CD4-positive, alpha-beta memory T cell (primary cell): ENCODE results near the gene APBB2. TPM values are rescaled to one million over a fixed set of nuclear protein-coding genes. Genes with fewer than 3 reads are reported as not detected.
"Not testable (repeated sequence)": the region's sequence is repeated elsewhere in the genome, so short reads cannot be mapped to it uniquely, and the experiment has no call there.

Experiments used
- CTCF ChIA-PET: fragments of 350-600 bp; sonication (Branson Sonifier 250); formaldehyde crosslinking; loops from one replicate; lab custom pipeline; 2021; ENCODE audit warnings: inconsistent platforms; ENCODE audit not compliant: partially characterized antibody; lab: Charles Lee
- POLR2A ChIA-PET: fragments of 350-600 bp; sonication (Branson Sonifier 250); formaldehyde crosslinking; loops from one replicate; lab custom pipeline; 2021; ENCODE audit not compliant: partially characterized antibody; lab: Charles Lee
- DNase-seq, 5 donors: peaks; one replicate each; pipeline versions ENCODE4 v3.0.0 to v3.0.0-alpha.2; 2020 to 2022; ENCODE audit warnings: mixed read lengths in 1 of 5
- H3K27ac ChIP-seq: one replicate; pipeline ENCODE4 v1.7.0; 2013; ENCODE audit warnings: low read depth, low read length
- H3K27me3 ChIP-seq: 2 replicates; pipeline ENCODE4 v1.7.0; 2013; ENCODE audit warnings: mild to moderate bottlenecking, low read length, moderate library complexity; ENCODE audit not compliant: insufficient read depth
- H3K36me3 ChIP-seq: 2 replicates; pipeline ENCODE4 v1.7.0; 2013; ENCODE audit warnings: mild to moderate bottlenecking, low read length, moderate library complexity; ENCODE audit not compliant: insufficient read depth
- H3K4me1 ChIP-seq: 2 replicates; pipeline ENCODE4 v1.7.0; 2013; ENCODE audit warnings: mild to moderate bottlenecking, low read length, moderate library complexity; ENCODE audit not compliant: insufficient read depth
- H3K4me3 ChIP-seq, 2 donors: one replicate each; pipeline ENCODE4 v1.7.0; 2013; ENCODE audit warnings: low read length in 2 of 2, mild to moderate bottlenecking in 1 of 2
- H3K9me3 ChIP-seq, 2 donors: one replicate each; pipeline ENCODE4 v1.7.0; 2013; ENCODE audit warnings: low read length in 2 of 2, control low read depth in 1 of 2; ENCODE audit not compliant: control insufficient read depth in 1 of 2
- H3K27ac Mint-ChIP-seq, 7 donors: one replicate each; pipeline ENCODE4 v1.8.0; 2020 to 2021; ENCODE audit warnings: mixed read lengths in 7 of 7, mild to moderate bottlenecking in 6 of 7, inconsistent platforms in 3 of 7, moderate library complexity in 3 of 7
- H3K27me3 Mint-ChIP-seq, 2 donors: one replicate each; pipeline ENCODE4 v1.8.0; 2020 to 2021; ENCODE audit warnings: mixed read lengths in 2 of 2
- H3K36me3 Mint-ChIP-seq, 2 donors: one replicate each; pipeline ENCODE4 v1.8.0; 2020 to 2021; ENCODE audit warnings: mixed read lengths in 2 of 2, inconsistent platforms in 1 of 2, mild to moderate bottlenecking in 1 of 2
- H3K4me1 Mint-ChIP-seq, 4 donors: one replicate each; pipeline ENCODE4 v1.8.0; 2020 to 2021; ENCODE audit warnings: mixed read lengths in 4 of 4, mild to moderate bottlenecking in 1 of 4
- H3K4me3 Mint-ChIP-seq, 8 donors: one replicate each; pipeline ENCODE4 v1.8.0; 2020 to 2021; ENCODE audit warnings: mixed read lengths in 8 of 8, mild to moderate bottlenecking in 7 of 8, moderate library complexity in 6 of 8, inconsistent platforms in 3 of 8
- H3K9me3 Mint-ChIP-seq, 8 donors: one replicate each; pipeline ENCODE4 v1.8.0; 2020 to 2021; ENCODE audit warnings: mixed read lengths in 8 of 8, mild to moderate bottlenecking in 5 of 8, inconsistent platforms in 3 of 8, moderate library complexity in 1 of 8
- intact Hi-C: fragments of 100-400 bp; cut with micrococcal nuclease; formaldehyde crosslinking; loops from one replicate; pipeline ENCODE4 v1.15.1; 2023
- polyA plus RNA-seq, 2 donors: library from polyadenylated mRNA; unstranded; fragments of 300-500 nt; fragmentation: Illumina TruSeq; gene quantifications; one replicate each; pipeline ENCODE4 v1.2.3, GENCODE V29; 2021
- total RNA-seq, 2 experiments: library from RNA; stranded (reverse); gene quantifications; one replicate each; pipeline ENCODE4 v1.2.3, GENCODE V29; 2021

APBB2 gene
- total and polyA plus RNA-seq, 4 experiments from 2014 or later, result 0.50 to 0.58 TPM; not detected in 2

- Mint-ChIP-seq H3K9me3 (peaks cover 0 to 1% (median 0%) of the 10 kb centered on the region in 8 donors), H3K4me1 (peaks cover 10 to 15% (median 12%) of the 10 kb centered on the region in 4 donors), H3K27ac (peak overlapping the region in 1 of 7 donors; percentile 25), H3K36me3 (no peaks in the 10 kb centered on the region), H3K27me3 (peaks cover 0 to 3% of the 10 kb centered on the region in 2 donors), H3K4me3 (no peak overlapping the region)
- H3K27me3 ChIP-seq, result no peaks in the 10 kb centered on the region
- H3K27ac ChIP-seq, result no peak overlapping the region
- H3K4me3 ChIP-seq, result no peak overlapping the region
- intact Hi-C loops, result no loop called here
- CTCF ChIA-PET, result interaction anchor here (0.9 to 10.4 kb wide), 2 partner anchors 7 to 21 kb away, joined by 3 to 100 read pairs; no protein-coding TSS in a partner anchor
- H3K4me1 ChIP-seq, result peaks cover 11% of the 10 kb centered on the region
- H3K36me3 ChIP-seq, result no peaks in the 10 kb centered on the region
- H3K9me3 ChIP-seq, result no peaks in the 10 kb centered on the region
- POLR2A ChIA-PET, result no interaction called here
- DNase-seq, result no peak
Observed at GRCh38 chr4:40905414-40905813, 308.9 kb downstream of the APBB2 start.

GRCh38 chr4:40900531-40900930, 313.8 kb downstream of the APBB2 start:
- H3K4me1 Mint-ChIP-seq, H3K27ac ChIP-seq, H3K36me3 Mint-ChIP-seq, intact Hi-C loops, H3K4me3 Mint-ChIP-seq, POLR2A ChIA-PET, H3K27me3 ChIP-seq, H3K9me3 Mint-ChIP-seq, H3K27ac Mint-ChIP-seq, H3K36me3 ChIP-seq, H3K27me3 Mint-ChIP-seq, H3K9me3 ChIP-seq, H3K4me3 ChIP-seq, H3K4me1 ChIP-seq, DNase-seq: not testable (repeated sequence)
- CTCF ChIA-PET, result interaction anchor here (0.8 to 9.0 kb wide), 5 partner anchors 9 to 25 kb away, joined by 4 to 100 read pairs (median 7); no protein-coding TSS in a partner anchor

GRCh38 chr4:40897557-40898203, 316.7 kb downstream of the APBB2 start:
- H3K27me3 Mint-ChIP-seq, result peaks cover 0 to 4% of the 10 kb centered on the region in 2 donors
- H3K9me3 ChIP-seq, result no peaks in the 10 kb centered on the region
- no peak overlapping the region for H3K4me3 ChIP-seq
- ChIA-PET POLR2A (no interaction called here), CTCF (interaction anchor here (0.9 to 9.0 kb wide), 15 partner anchors 10 to 840 kb away, joined by 3 to 100 read pairs (median 4); no protein-coding TSS in a partner anchor)
- no peak overlapping the region for H3K27ac ChIP-seq
- peak overlapping the region; percentile 56 to 86 (median 72) for H3K4me3 Mint-ChIP-seq
- H3K4me1 Mint-ChIP-seq, result peaks cover 3 to 6% (median 5%) of the 10 kb centered on the region in 4 donors
- H3K27me3 ChIP-seq, result no peaks in the 10 kb centered on the region
- no peaks in the 10 kb centered on the region for H3K36me3 Mint-ChIP-seq
- peak overlapping the region in 2 of 7 donors; percentile 43 to 68 for H3K27ac Mint-ChIP-seq
- H3K9me3 Mint-ChIP-seq, result no peaks in the 10 kb centered on the region
- intact Hi-C loops, result loop anchor here (2.0 kb wide), 2 partner anchors 57 to 841 kb away; partner anchors contain the start of gene N4BP2
- peak in 4 of 5 donors; percentile 32 to 42 (median 36) for DNase-seq
- H3K4me1 ChIP-seq, result no peaks in the 10 kb centered on the region
- no peaks in the 10 kb centered on the region for H3K36me3 ChIP-seq

DNA sequence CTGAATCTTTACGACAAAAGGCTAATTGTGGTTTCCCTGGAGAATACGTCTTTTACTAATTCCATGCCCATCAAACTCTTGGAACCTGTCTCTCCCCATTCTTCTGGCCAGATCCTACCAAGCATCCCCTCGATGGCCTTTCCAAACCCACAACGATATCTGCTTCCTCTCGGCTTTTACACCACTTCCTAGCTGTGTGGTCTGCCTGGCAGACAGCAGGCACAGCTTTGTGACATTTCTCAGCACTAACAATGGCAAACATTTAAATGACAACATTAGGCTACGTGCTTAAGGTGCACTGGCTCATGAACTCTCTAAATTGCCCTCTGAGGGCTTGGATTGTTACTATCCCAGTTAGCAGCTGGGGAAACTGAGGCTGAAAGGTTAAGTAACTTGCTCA, 323.6 kb downstream of the APBB2 start:
- intact Hi-C loops, result no loop called here
- Histone ChIP-seq H3K27me3 (no peaks in the 10 kb centered on the region), H3K4me1 (no peaks in the 10 kb centered on the region), H3K4me3 (no peak overlapping the region), H3K27ac (no peak overlapping the region), H3K9me3 (no peaks in the 10 kb centered on the region), H3K36me3 (no peaks in the 10 kb centered on the region)
- H3K27ac Mint-ChIP-seq, result no peak overlapping the region
- ChIA-PET POLR2A (no interaction called here), CTCF (interaction anchor here (1.0 to 1.3 kb wide), 3 partner anchors 8 to 13 kb away, joined by 3 to 4 read pairs (median 3); no protein-coding TSS in a partner anchor)
- H3K36me3 Mint-ChIP-seq, result no peaks in the 10 kb centered on the region
- no peak for DNase-seq
- H3K4me1 Mint-ChIP-seq, result no peaks in the 10 kb centered on the region
- peaks cover 4 to 8% of the 10 kb centered on the region in 2 donors for H3K27me3 Mint-ChIP-seq
- H3K9me3 Mint-ChIP-seq, result no peaks in the 10 kb centered on the region
- no peak overlapping the region for H3K4me3 Mint-ChIP-seq

DNA sequence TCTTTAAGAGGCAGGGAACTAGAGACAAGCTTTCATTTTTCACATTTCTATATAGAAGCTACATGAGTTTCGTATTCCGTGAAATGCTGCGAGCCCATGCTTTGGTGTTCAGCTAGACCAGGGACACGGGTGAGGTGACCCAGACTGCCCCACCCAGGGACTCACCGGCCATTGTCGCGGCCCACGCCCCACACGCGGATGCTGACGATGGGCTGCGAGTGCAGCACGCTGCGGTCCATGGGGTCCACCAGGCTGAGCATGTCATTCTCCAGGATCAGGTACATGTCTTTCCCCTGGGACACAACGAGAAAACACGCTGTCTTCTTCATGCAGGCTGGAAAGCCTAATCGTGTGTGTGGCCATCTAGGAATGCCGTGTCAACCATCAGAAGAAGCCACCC, 324.1 kb downstream of the APBB2 start:
- H3K9me3 ChIP-seq, result no peaks in the 10 kb centered on the region
- peaks cover 4 to 8% of the 10 kb centered on the region in 2 donors for H3K27me3 Mint-ChIP-seq
- H3K4me1 Mint-ChIP-seq, result no peaks in the 10 kb centered on the region
- H3K9me3 Mint-ChIP-seq, result no peaks in the 10 kb centered on the region
- POLR2A ChIA-PET, result no interaction called here
- intact Hi-C loops, result no loop called here
- DNase-seq, result no peak
- no peak overlapping the region for H3K4me3 ChIP-seq
- no peak overlapping the region for H3K27ac Mint-ChIP-seq
- H3K27me3 ChIP-seq, result no peaks in the 10 kb centered on the region
- no peaks in the 10 kb centered on the region for H3K36me3 Mint-ChIP-seq
- H3K36me3 ChIP-seq, result no peaks in the 10 kb centered on the region
- CTCF ChIA-PET, result interaction anchor here (1.0 to 1.3 kb wide), 2 partner anchors 10 to 13 kb away, joined by 3 to 4 read pairs; no protein-coding TSS in a partner anchor
- H3K4me1 ChIP-seq, result no peaks in the 10 kb centered on the region
- no peak overlapping the region for H3K27ac ChIP-seq
- no peak overlapping the region for H3K4me3 Mint-ChIP-seq

DNA sequence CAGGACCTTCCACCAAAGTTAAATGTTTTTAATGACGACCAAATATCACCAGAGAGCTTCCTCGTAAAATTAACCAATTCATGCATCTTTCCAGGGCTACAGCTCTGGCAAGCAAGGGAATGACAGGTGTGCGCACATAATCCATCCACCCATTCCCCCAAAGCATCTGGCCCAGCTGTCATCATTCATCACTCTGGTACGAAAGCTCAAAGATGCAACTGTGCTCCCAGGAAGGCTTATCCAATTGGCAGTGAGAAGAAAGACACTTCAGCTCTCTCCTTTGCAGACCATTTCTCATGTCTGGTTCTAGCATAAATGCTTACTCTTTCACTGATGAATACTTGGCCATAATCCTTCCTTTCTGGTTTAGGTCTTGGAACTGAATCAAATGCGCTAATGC, 325.4 kb downstream of the APBB2 start:
- CTCF ChIA-PET, result interaction anchor here (1.3 to 3.8 kb wide), 4 partner anchors 8 to 59 kb away, joined by 3 to 21 read pairs (median 5); no protein-coding TSS in a partner anchor
- POLR2A ChIA-PET, result no interaction called here
- H3K4me3 ChIP-seq, result no peak overlapping the region
- intact Hi-C loops, result no loop called here
- no peaks in the 10 kb centered on the region for H3K9me3 ChIP-seq
- H3K27ac ChIP-seq, result no peak overlapping the region
- Mint-ChIP-seq H3K4me1 (no peaks in the 10 kb centered on the region), H3K9me3 (no peaks in the 10 kb centered on the region), H3K36me3 (no peaks in the 10 kb centered on the region), H3K27me3 (peaks cover 8 to 9% of the 10 kb centered on the region in 2 donors), H3K4me3 (no peak overlapping the region), H3K27ac (no peak overlapping the region)
- no peaks in the 10 kb centered on the region for H3K4me1 ChIP-seq
- H3K27me3 ChIP-seq, result no peaks in the 10 kb centered on the region
- H3K36me3 ChIP-seq, result no peaks in the 10 kb centered on the region
- no peak for DNase-seq

- no peak for DNase-seq
- no peak overlapping the region for H3K27ac ChIP-seq
- H3K36me3 ChIP-seq, result no peaks in the 10 kb centered on the region
- no peak overlapping the region for H3K4me3 ChIP-seq
- H3K4me1 ChIP-seq, result no peaks in the 10 kb centered on the region
- Mint-ChIP-seq H3K4me3 (no peak overlapping the region), H3K9me3 (no peaks in the 10 kb centered on the region), H3K27ac (no peak overlapping the region), H3K4me1 (no peaks in the 10 kb centered on the region), H3K27me3 (peaks cover 12% of the 10 kb centered on the region in 2 donors), H3K36me3 (no peaks in the 10 kb centered on the region)
- intact Hi-C loops, result no loop called here
- POLR2A ChIA-PET, result no interaction called here
- CTCF ChIA-PET, result interaction anchor here (1.4 to 3.8 kb wide), 3 partner anchors 9 to 57 kb away, joined by 3 to 21 read pairs (median 7); no protein-coding TSS in a partner anchor
- H3K27me3 ChIP-seq, result no peaks in the 10 kb centered on the region
- H3K9me3 ChIP-seq, result no peaks in the 10 kb centered on the region
Observed at GRCh38 chr4:40887764-40888131, 326.6 kb downstream of the APBB2 start.
